Right atrium auricular region (tissue), 2 donors: ENCODE results near the gene PLXNA3. TPM values are rescaled to one million over a fixed set of nuclear protein-coding genes. Genes with fewer than 3 reads are reported as not detected.

Experiments
- DNase-seq: peaks from one replicate; pipeline ENCODE4 v3.0.0-alpha.2; 2019; ENCODE audit warnings: low spot score
- H3K27ac ChIP-seq, 2 donors: fragments of 200-600 bp; sonication (generic); 1 replicate in 1 of 2; 2 replicates in 1 of 2; pipeline ENCODE4 v1.5.1; 2016 to 2019
- H3K27me3 ChIP-seq, 2 donors: fragments of 200-600 bp; sonication (generic); one replicate each; pipeline versions ENCODE4 v1.5.1 to v1.6.0; 2017 to 2019
- H3K36me3 ChIP-seq: fragments of 200-600 bp; sonication (generic); one replicate; pipeline ENCODE4 v1.5.1; 2016
- H3K4me1 ChIP-seq, 2 donors: fragments of 200-600 bp; sonication (generic); one replicate each; pipeline versions ENCODE4 v1.5.1 to v1.6.0; 2017 to 2019
- H3K4me3 ChIP-seq, 2 donors: fragments of 200-600 bp; sonication (generic); 1 replicate in 1 of 2; 2 replicates in 1 of 2; pipeline ENCODE4 v1.5.1; 2017 to 2019; ENCODE audit warnings: mild to moderate bottlenecking in 1 of 2, moderate library complexity in 1 of 2
- H3K9me3 ChIP-seq, 2 donors: fragments of 200-600 bp; sonication (generic); one replicate each; pipeline ENCODE4 v1.5.1; 2019
- CTCF ChIP-seq, 2 donors: fragments of 200-600 bp; sonication (generic); IDR thresholded peaks; one replicate each; pipeline ENCODE4 v1.5.1; 2019; ENCODE audit warnings: antibody characterized with exemption in 2 of 2
- total RNA-seq, 2 donors: library from RNA; depleted of rRNA; stranded (reverse); fragments of >200 nt; gene quantifications; one replicate each; pipeline ENCODE4 v1.1.0, GENCODE V29; 2016

The PLXNA3 gene
- total RNA-seq, 2 donors from 2014 or later: 5.9 to 7.1 TPM

DNA sequence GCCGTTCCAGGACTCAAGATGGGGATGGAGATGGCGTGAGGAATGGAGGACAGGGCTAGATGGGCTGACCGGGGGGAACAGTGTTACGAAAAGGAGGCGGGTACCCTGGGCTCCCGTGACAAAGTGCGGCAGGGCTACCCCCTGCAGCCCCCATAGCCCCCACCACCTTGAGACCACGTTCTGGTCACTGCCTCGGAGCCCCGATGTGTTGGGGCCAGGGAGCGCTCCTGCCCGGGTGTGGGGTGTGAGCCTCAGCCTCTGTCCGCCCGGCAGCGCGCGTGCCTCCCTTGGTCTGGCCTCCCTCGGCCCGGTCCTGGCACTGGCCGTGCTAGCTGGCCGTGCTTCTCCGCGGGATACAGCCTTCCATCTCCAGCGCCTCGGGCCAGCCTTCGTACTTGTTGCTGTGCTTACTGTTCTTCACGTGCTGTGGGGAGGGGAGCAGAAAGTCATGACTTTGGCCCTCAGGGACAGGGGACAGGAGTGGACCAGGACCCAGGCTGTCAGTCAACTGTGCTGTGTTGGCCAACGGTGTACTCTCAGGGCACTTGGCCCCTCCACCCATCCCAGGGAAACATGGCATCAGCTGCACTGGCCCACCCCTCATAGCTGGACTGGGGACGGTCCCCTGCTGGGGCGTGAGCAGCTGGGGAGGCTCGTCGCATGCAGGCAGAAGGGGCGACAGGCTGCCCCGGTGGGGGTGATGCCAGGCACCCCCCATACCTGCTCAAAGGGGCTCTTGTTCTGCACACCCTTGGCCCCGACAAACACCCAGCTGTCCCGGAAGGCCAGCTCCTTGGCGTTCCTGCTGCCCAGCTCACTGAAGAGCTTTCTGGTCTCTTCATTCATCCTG lies 48.6 kb downstream of the PLXNA3 start:
- Histone ChIP-seq H3K27me3 (no peaks in the 10 kb centered on the region), H3K9me3 (no peaks in the 10 kb centered on the region), H3K4me3 (no peak overlapping the region), H3K36me3 (peaks cover 30% of the 10 kb centered on the region), H3K27ac (no peak overlapping the region), H3K4me1 (no peaks in the 10 kb centered on the region)
- TF ChIP-seq CTCF (IDR thresholded peaks at IDR 0.05): no peak
- no peak for DNase-seq

- Histone ChIP-seq H3K36me3 (peaks cover 30% of the 10 kb centered on the region), H3K27ac (no peak overlapping the region), H3K9me3 (no peaks in the 10 kb centered on the region), H3K4me1 (no peaks in the 10 kb centered on the region), H3K4me3 (no peak overlapping the region), H3K27me3 (no peaks in the 10 kb centered on the region)
- no peak for TF ChIP-seq CTCF (IDR thresholded peaks at IDR 0.05)
- no peak for DNase-seq
Measured at GRCh38 chrX:154507673-154508383, 49.7 kb downstream of the PLXNA3 start.

GRCh38 chrX:154508384-154508745 lies 50.3 kb downstream of the PLXNA3 start:
- Histone ChIP-seq H3K27me3 (no peaks in the 10 kb centered on the region), H3K36me3 (peaks cover 30% of the 10 kb centered on the region), H3K4me1 (no peaks in the 10 kb centered on the region)

DNA sequence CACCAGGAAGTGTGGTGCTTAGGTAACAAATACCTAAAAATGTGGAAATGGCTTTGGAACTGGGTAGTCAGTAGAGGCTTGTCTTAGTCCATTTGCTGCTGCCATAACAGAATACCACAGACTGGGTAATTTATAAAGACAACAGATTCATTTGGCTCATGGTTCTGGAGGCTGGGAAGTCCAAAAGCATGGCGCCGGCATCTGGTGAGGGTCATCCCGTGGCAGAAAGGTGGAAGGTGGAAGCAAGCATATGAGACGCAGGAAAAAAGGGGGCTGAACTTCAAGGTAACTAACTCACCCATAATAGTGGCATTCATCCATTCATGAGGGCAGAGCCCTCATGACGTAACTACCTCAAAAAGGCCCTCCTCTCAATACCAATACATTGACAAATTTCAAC lies 51.4 kb downstream of the PLXNA3 start:
- Histone ChIP-seq H3K9me3 (no peaks in the 10 kb centered on the region), H3K27me3 (no peaks in the 10 kb centered on the region), H3K4me1 (no peaks in the 10 kb centered on the region), H3K36me3 (peaks cover 30% of the 10 kb centered on the region), H3K27ac (no peak overlapping the region), H3K4me3 (no peak overlapping the region)
- TF ChIP-seq CTCF (IDR thresholded peaks at IDR 0.05): no peak
- DNase-seq: no peak

More at GRCh38 chrX:154508384-154508745, 50.3 kb downstream of the PLXNA3 start:
- H3K4me3 ChIP-seq: no peak overlapping the region
- H3K27ac ChIP-seq: no peak overlapping the region
- no peak for DNase-seq
- TF ChIP-seq CTCF (IDR thresholded peaks at IDR 0.05): no peak
- no peaks in the 10 kb centered on the region for H3K9me3 ChIP-seq

- peaks cover 27% of the 10 kb centered on the region for H3K36me3 ChIP-seq
- H3K27ac ChIP-seq: no peak overlapping the region
- TF ChIP-seq CTCF (IDR thresholded peaks at IDR 0.05): no peak
- no peaks in the 10 kb centered on the region for H3K27me3 ChIP-seq
- no peak overlapping the region for H3K4me3 ChIP-seq
- no peak for DNase-seq
- H3K4me1 ChIP-seq: peaks cover 0 to 1% of the 10 kb centered on the region in 2 donors
- no peaks in the 10 kb centered on the region for H3K9me3 ChIP-seq
Measured at GRCh38 chrX:154511761-154512160, 53.7 kb downstream of the PLXNA3 start.
